Measurements from ENCODE around the gene YIPF2.
"Not testable (repeated sequence)": the region's sequence is repeated elsewhere in the genome, so short reads cannot be mapped to it uniquely, and the experiment has no call there.

YIPF2 gene

GRCh38 chr19:10928563-10929401 is at the start of gene YIPF2, which contains the start of gene TIMM29:
Gene YIPF2 (minus strand): TSS chr19:10928639. CDS start chr19:10928410, 229 bp downstream.
Gene TIMM29 (plus strand): TSS chr19:10928811. CDS start chr19:10928823, 12 bp downstream.
- DNase-seq = peak; percentile 73 to 90

- no peak for DNase-seq
These were observed 49.3 kb upstream of the YIPF2 start for GRCh38 chr19:10977742-10978092.

- DNase-seq = no peak
These were observed 47.9 kb upstream of the YIPF2 start for GRCh38 chr19:10976131-10976892.

GRCh38 chr19:10975374-10976130 is 47.1 kb upstream of the YIPF2 start:
- no peak for DNase-seq

- no peak for DNase-seq
These were observed 42.8 kb upstream of the YIPF2 start for GRCh38 chr19:10971107-10971726.

- no peak for DNase-seq
These were observed 40.2 kb upstream of the YIPF2 start for GRCh38 chr19:10968527-10969135.

GRCh38 chr19:10966809-10967208 is 38.4 kb upstream of the YIPF2 start:
- DNase-seq = no peak

GRCh38 chr19:10965398-10965797 is 37.0 kb upstream of the YIPF2 start:
- no peak for DNase-seq

- no peak for DNase-seq
These were observed 36.5 kb upstream of the YIPF2 start for GRCh38 chr19:10964903-10965302.

- DNase-seq = no peak
These were observed 35.4 kb upstream of the YIPF2 start for GRCh38 chr19:10963865-10964264.

GRCh38 chr19:10962863-10963262 is 34.4 kb upstream of the YIPF2 start:
- DNase-seq = no peak

- DNase-seq = no peak
These were observed 32.8 kb upstream of the YIPF2 start for GRCh38 chr19:10961073-10961860.

- DNase-seq = peak; percentile 80 to 88
These were observed 32.1 kb upstream of the YIPF2 start, which contains the start of gene SMARCA4 for GRCh38 chr19:10960314-10961072. Gene SMARCA4 (plus strand): TSS chr19:10961030. CDS start chr19:10984152, 23,122 bp downstream.

- not testable (repeated sequence) for DNase-seq
These were observed 31.0 kb upstream of the YIPF2 start for GRCh38 chr19:10959277-10959968.

GRCh38 chr19:10952809-10953208 is 24.4 kb upstream of the YIPF2 start:
- no peak for DNase-seq

GRCh38 chr19:10946958-10947657 is 18.7 kb upstream of the YIPF2 start:
- no peak for DNase-seq

- no peak for DNase-seq
These were observed 16.8 kb upstream of the YIPF2 start for GRCh38 chr19:10945264-10945663.

GRCh38 chr19:10943412-10943811 is 15.0 kb upstream of the YIPF2 start:
- DNase-seq = not testable (repeated sequence)

- not testable (repeated sequence) for DNase-seq
These were observed 13.2 kb upstream of the YIPF2 start for GRCh38 chr19:10941649-10942048.
